ENCODE measurements around the gene ABCD4.

Gene ABCD4

GRCh38 chr14:74309125-74310022 lies 6.6 kb upstream of the ABCD4 start:
- Histone ChIP-seq H3K36me3 (replicated peaks) (no peaks in the 10 kb centered on the region), H3K4me3 (ENCODE audit: low read depth, low read length) (no peak overlapping the region), H3K27me3 (replicated peaks) (no peaks in the 10 kb centered on the region), H3K27ac (no peak overlapping the region)
- DNase-seq: no peak
- in situ Hi-C loops (cut with HindIII; ENCODE audit: low pct_ligation_motif_present, low sequenced_read_pairs): no loop called here
- no peak for TF ChIP-seq CTCF (IDR thresholded peaks at IDR 0.05; ENCODE audit: low read depth, low read length, missing control alignments)

GRCh38 chr14:74308695-74309094 lies 6.0 kb upstream of the ABCD4 start:
- in situ Hi-C loops (cut with HindIII; ENCODE audit: low pct_ligation_motif_present, low sequenced_read_pairs): no loop called here
- no peak for TF ChIP-seq CTCF (IDR thresholded peaks at IDR 0.05; ENCODE audit: low read depth, low read length, missing control alignments)
- Histone ChIP-seq H3K27ac (no peak overlapping the region), H3K27me3 (replicated peaks) (no peaks in the 10 kb centered on the region), H3K36me3 (replicated peaks) (no peaks in the 10 kb centered on the region), H3K4me3 (ENCODE audit: low read depth, low read length) (no peak overlapping the region)
- no peak for DNase-seq

DNA sequence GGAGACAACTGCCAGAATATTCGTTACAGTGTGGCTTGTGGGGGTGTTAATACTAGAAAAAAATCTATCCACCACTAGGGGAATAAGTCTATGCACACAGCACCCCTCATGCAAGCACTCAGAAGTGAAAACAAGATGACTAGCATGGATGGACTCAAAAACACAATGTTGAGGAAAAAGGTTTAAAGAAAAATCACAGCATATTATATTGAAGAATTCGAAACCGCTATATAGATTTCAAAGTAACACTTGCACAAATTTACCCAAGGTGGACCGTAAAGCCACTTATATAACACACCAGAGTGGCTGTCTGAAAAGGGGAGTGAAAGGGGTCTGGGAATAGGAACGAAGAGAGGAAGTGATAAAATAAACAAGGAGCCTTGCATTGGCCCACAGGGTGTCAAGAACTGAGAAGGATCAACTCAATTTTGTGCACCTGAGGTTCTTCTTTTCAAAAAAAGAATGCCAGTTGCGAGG lies 544 bp downstream of the ABCD4 start:
- Histone ChIP-seq H3K4me3 (ENCODE audit: low read depth, low read length) (peak overlapping the region; percentile 88), H3K36me3 (replicated peaks) (peaks cover 18% of the 10 kb centered on the region), H3K27me3 (replicated peaks) (no peaks in the 10 kb centered on the region), H3K27ac (peak overlapping the region; percentile 17)
- DNase-seq: peak; percentile 52
- TF ChIP-seq CTCF (IDR thresholded peaks at IDR 0.05; ENCODE audit: low read depth, low read length, missing control alignments): peak; percentile 63
- in situ Hi-C loops (cut with HindIII; ENCODE audit: low pct_ligation_motif_present, low sequenced_read_pairs): no loop called here

DNA sequence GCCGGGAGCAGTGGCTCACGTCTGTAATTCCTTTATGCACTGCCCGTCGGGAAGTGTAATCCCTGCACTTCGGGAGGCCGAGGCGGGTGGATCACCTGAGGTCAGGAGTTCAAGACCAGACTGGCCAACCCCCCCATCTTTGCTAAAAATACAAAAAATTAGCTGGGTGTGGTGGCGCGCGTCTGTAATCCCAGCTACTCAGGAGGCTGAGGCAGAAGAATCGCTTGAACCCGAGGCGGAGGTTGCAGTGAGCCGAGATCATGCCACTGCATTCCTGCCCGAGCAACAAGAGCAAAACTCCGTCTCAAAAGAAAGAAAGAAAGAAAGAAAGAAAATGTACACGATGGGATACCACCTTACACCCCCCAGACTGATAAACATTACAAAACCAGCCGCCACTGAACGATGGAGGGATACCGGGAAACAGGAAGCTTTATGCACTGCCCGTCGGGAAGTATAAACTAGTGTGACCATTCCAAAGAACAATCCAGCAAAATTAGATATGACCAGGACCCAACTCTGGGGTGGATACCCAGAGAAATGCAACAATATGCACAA lies 1.1 kb downstream of the ABCD4 start:
- DNase-seq: no peak
- in situ Hi-C loops (cut with HindIII; ENCODE audit: low pct_ligation_motif_present, low sequenced_read_pairs): no loop called here
- peaks cover 18% of the 10 kb centered on the region for H3K36me3 ChIP-seq (replicated peaks)
- H3K27me3 ChIP-seq (replicated peaks): no peaks in the 10 kb centered on the region
- no peak overlapping the region for H3K27ac ChIP-seq
- peak overlapping the region; percentile 88 for H3K4me3 ChIP-seq (ENCODE audit: low read depth, low read length)
- TF ChIP-seq CTCF (IDR thresholded peaks at IDR 0.05; ENCODE audit: low read depth, low read length, missing control alignments): no peak

GRCh38 chr14:74299061-74299545 lies 3.6 kb downstream of the ABCD4 start:
- TF ChIP-seq CTCF (IDR thresholded peaks at IDR 0.05; ENCODE audit: low read depth, low read length, missing control alignments): no peak
- Histone ChIP-seq H3K4me3 (ENCODE audit: low read depth, low read length) (no peak overlapping the region), H3K27ac (no peak overlapping the region), H3K36me3 (replicated peaks) (peaks cover 26% of the 10 kb centered on the region), H3K27me3 (replicated peaks) (no peaks in the 10 kb centered on the region)
- peak; percentile 34 for DNase-seq
- in situ Hi-C loops (cut with HindIII; ENCODE audit: low pct_ligation_motif_present, low sequenced_read_pairs): no loop called here

Data from brain microvascular endothelial cell (primary cell).